Stimulated activated CD4-positive, alpha-beta T cell treated with anti-CD3 and anti-CD28 coated beads, Interleukin-12 subunit alpha, Interleukin-12 subunit beta, amount 100 ng/mL, for 48 hours (primary cell): ENCODE data around the gene OPTN.

Experiments
- DNase-seq, 3 donors: peaks; one replicate each; pipeline ENCODE4 v3.0.0-alpha.2; 2020; ENCODE audit warnings: low read depth in 2 of 3, low spot score in 1 of 3

The OPTN gene

GRCh38 chr10:13182424-13182823 is 82.5 kb downstream of the OPTN start:
- DNase-seq = no peak

GRCh38 chr10:13183625-13184024 is 83.7 kb downstream of the OPTN start:
- DNase-seq = no peak

DNA sequence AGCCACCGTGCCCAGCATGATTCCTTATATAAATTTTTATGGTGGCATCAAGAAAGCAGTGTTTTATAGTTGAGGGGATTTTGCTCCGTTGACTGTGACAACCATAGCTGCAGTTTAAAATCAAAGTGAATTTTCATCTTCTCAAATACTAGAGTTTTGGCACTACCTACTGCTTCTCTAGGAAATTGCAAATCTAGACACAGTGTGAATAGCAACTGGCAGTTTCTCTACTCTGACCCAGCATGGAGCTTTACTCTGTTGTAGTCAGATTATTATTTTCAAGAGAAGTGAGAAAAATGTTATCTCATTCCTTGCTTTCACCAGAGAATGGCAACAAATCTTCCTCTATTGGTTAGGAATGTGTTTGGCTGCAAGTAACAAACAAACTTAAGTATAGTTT is 84.3 kb downstream of the OPTN start:
- DNase-seq = no peak

DNA sequence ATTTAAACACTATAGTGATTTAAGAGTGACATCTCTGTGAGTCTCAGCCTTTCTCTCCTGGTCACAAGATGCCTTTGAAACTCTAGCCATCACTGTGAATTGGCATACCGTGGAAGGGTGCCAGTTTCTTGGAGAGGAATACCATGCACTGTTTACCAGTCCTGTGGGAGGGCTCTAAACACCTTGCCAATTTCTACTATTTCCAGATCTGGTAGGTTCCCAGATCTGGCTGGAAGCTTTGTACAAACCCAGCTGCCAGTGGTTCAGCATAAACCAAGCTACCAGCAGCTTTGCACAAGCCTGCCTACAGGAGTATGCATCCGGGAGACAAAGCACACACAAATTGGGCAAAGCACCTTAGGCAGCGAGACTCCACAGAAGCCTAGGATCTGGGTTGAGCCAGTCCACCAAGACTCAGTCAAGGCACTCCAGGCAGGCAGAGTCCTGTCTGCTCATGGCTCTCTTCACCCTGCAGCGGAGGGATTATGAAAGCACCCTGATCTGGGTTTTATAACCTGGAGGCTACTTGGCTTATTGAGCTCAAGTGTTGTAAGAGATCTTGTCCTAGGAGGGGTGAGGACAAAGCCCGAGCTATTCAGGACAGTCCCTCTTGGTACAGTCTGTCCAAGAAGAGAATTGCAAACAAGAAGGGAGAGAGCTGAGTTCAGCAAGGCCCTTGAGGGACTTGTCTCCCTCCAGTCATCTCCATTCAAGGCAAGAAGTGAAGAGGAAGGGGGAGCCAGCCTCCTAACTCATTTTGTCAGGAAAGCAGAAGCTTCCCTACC is 85.0 kb downstream of the OPTN start:
- no peak for DNase-seq

- DNase-seq = no peak
Measured at GRCh38 chr10:13187135-13187534, 87.2 kb downstream of the OPTN start.
